H1 (cell line): Measurements from ENCODE around the gene PIGBOS1. TPM values are rescaled to one million over a fixed set of nuclear protein-coding genes. Genes with fewer than 3 reads are reported as not detected.

Source experiments
- CTCF ChIA-PET: fragments of 300-600 bp; sonication (Branson Sonifier 250); formaldehyde crosslinking; loops from one replicate; lab custom pipeline; 2021; ENCODE audit not compliant: partially characterized antibody; lab: Charles Lee
- POLR2A ChIA-PET: fragments of 300-600 bp; sonication (Branson Sonifier 250); formaldehyde crosslinking; loops from one replicate; lab custom pipeline; 2021; ENCODE audit warnings: inconsistent platforms; ENCODE audit not compliant: partially characterized antibody; lab: Charles Lee
- DNase-seq, 2 experiments: peaks; one replicate each; pipeline versions ENCODE4 v3.0.0 to v3.0.0-alpha.2; 2010 to 2022; ENCODE audit warnings: low spot score in 2 of 2, low read depth in 1 of 2, mixed read lengths in 1 of 2
- FAIRE-seq: peaks from 2 replicates; lab custom pipeline; 2011; peaks lifted over from hg19 to GRCh38; lab: Jason Lieb, UNC
- H2AFZ ChIP-seq: 2 replicates; pipeline ENCODE4 v1.8.1; 2012; ENCODE audit warnings: low read length, inconsistent platforms
- H2AK5ac ChIP-seq: 2 replicates; pipeline ENCODE4 v1.6.1; 2013; ENCODE audit warnings: low read depth, low read length
- H2BK120ac ChIP-seq: replicated peaks from 2 replicates; pipeline ENCODE3; 2013; ENCODE audit warnings: low read depth, low read length, inconsistent platforms
- H2BK12ac ChIP-seq: 2 replicates; pipeline ENCODE4 v1.6.1; 2013; ENCODE audit warnings: low read depth, low read length
- H2BK15ac ChIP-seq: 2 replicates; pipeline ENCODE4 v1.6.1; 2013; ENCODE audit warnings: low read length
- H2BK20ac ChIP-seq: 2 replicates; pipeline ENCODE4 v1.6.1; 2013; ENCODE audit warnings: low read length
- H2BK5ac ChIP-seq: 2 replicates; pipeline ENCODE4 v1.6.1; 2013; ENCODE audit warnings: low read depth, low read length
- H3K14ac ChIP-seq: 2 replicates; pipeline ENCODE4 v1.6.1; 2013; ENCODE audit warnings: inconsistent platforms; ENCODE audit not compliant: insufficient read length
- H3K18ac ChIP-seq: 2 replicates; pipeline ENCODE4 v1.6.1; 2013; ENCODE audit warnings: low read length; ENCODE audit errors: extremely low read depth
- H3K23ac ChIP-seq: 2 replicates; pipeline ENCODE4 v1.6.1; 2013; ENCODE audit warnings: inconsistent platforms; ENCODE audit not compliant: insufficient read length
- H3K23me2 ChIP-seq: 2 replicates; pipeline ENCODE4 v1.6.1; 2013; ENCODE audit warnings: low read depth, low read length
- H3K27ac ChIP-seq: 2 replicates; pipeline ENCODE4 v1.6.1; 2011; ENCODE audit warnings: low read depth, low read length, inconsistent platforms
- H3K27me3 ChIP-seq, 4 experiments: replicated peaks in 1 of 4; 1 replicate in 1 of 4; 2 replicates in 3 of 4; pipeline versions ENCODE4 v1.6.1 to v1.8.1; 2011 to 2013; ENCODE audit warnings: low read length in 3 of 4, mild to moderate bottlenecking in 3 of 4, inconsistent platforms in 2 of 4, mixed read lengths in 2 of 4, moderate library complexity in 1 of 4; ENCODE audit not compliant: control insufficient read depth in 3 of 4, insufficient read depth in 3 of 4; ENCODE audit errors: extremely low read depth in 1 of 4
- H3K36me3 ChIP-seq, 4 experiments: 2 replicates each; pipeline versions ENCODE4 v1.6.1 to v1.8.1; 2011 to 2013; ENCODE audit warnings: mild to moderate bottlenecking in 4 of 4, low read length in 3 of 4, moderate library complexity in 2 of 4, control low read depth in 1 of 4, inconsistent platforms in 1 of 4; ENCODE audit not compliant: insufficient read depth in 4 of 4, control insufficient read depth in 2 of 4
- H3K4ac ChIP-seq: replicated peaks from 2 replicates; pipeline ENCODE3; 2013; ENCODE audit warnings: low read length, low read depth, mixed read lengths, inconsistent platforms; ENCODE audit not compliant: insufficient read length
- H3K4me1 ChIP-seq, 4 experiments: replicated peaks in 1 of 4; 1 replicate in 1 of 4; 2 replicates in 3 of 4; pipeline versions ENCODE4 v1.6.1 to v1.8.1; 2011 to 2013; ENCODE audit warnings: low read length in 3 of 4, inconsistent platforms in 2 of 4, mixed read lengths in 1 of 4; ENCODE audit not compliant: insufficient read depth in 4 of 4, control insufficient read depth in 3 of 4
- H3K4me2 ChIP-seq, 2 experiments: 2 replicates each; pipeline versions ENCODE4 v1.6.1 to v1.8.1; 2011 to 2013; ENCODE audit warnings: low read depth in 2 of 2, low read length in 2 of 2, control low read depth in 1 of 2, inconsistent platforms in 1 of 2, mild to moderate bottlenecking in 1 of 2; ENCODE audit not compliant: insufficient read depth in 1 of 2
- H3K4me3 ChIP-seq, 4 experiments: fragments of 200-600, 300-600 bp in 1 of 4; sonication (generic), shearing (Covaris generic), sonication (Bioruptor Twin) in 1 of 4; 2 replicates each; pipeline versions ENCODE4 v1.5.1 to v1.8.1; 2011 to 2016; ENCODE audit warnings: low read length in 4 of 4, low read depth in 3 of 4, control low read depth in 2 of 4, inconsistent platforms in 2 of 4, mild to moderate bottlenecking in 2 of 4, mixed read lengths in 1 of 4, moderate library complexity in 1 of 4; ENCODE audit not compliant: insufficient read depth in 2 of 4; ENCODE audit errors: extremely low read depth in 1 of 4
- H3K56ac ChIP-seq: replicated peaks from 2 replicates; pipeline ENCODE3; 2013; ENCODE audit warnings: low read depth, mild to moderate bottlenecking, mixed read lengths, low read length, inconsistent platforms; ENCODE audit not compliant: insufficient read length
- H3K79me1 ChIP-seq: 2 replicates; pipeline ENCODE4 v1.6.1; 2013; ENCODE audit warnings: low read depth, low read length, control low read depth
- H3K79me2 ChIP-seq, 2 experiments: 2 replicates each; pipeline versions ENCODE4 v1.6.1 to v1.8.1; 2012 to 2013; ENCODE audit warnings: low read length in 2 of 2, mild to moderate bottlenecking in 2 of 2, inconsistent platforms in 1 of 2; ENCODE audit not compliant: insufficient read depth in 2 of 2, control insufficient read depth in 1 of 2
- H3K9ac ChIP-seq, 4 experiments: replicated peaks in 1 of 4; 1 replicate in 1 of 4; 2 replicates in 3 of 4; pipeline versions ENCODE4 v1.6.1 to v1.8.1; 2011 to 2013; ENCODE audit warnings: low read depth in 3 of 4, low read length in 3 of 4, control low read depth in 2 of 4, mild to moderate bottlenecking in 2 of 4, moderate library complexity in 2 of 4, inconsistent platforms in 1 of 4; ENCODE audit errors: extremely low read depth in 1 of 4
- H3K9me3 ChIP-seq, 2 experiments: 2 replicates each; pipeline versions ENCODE4 v1.6.1 to v1.8.1; 2012 to 2013; ENCODE audit warnings: mild to moderate bottlenecking in 2 of 2, moderate library complexity in 2 of 2, control low read depth in 1 of 2, inconsistent platforms in 1 of 2, low read depth in 1 of 2, low read length in 1 of 2, mixed read lengths in 1 of 2; ENCODE audit not compliant: insufficient read depth in 2 of 2
- H4K20me1 ChIP-seq, 2 experiments: replicated peaks in 1 of 2; 2 replicates each; pipeline versions ENCODE3 to v1.8.1; 2011 to 2013; ENCODE audit warnings: inconsistent platforms in 2 of 2, low read length in 2 of 2, mild to moderate bottlenecking in 1 of 2; ENCODE audit not compliant: insufficient read depth in 2 of 2, control insufficient read depth in 1 of 2
- H4K5ac ChIP-seq: 2 replicates; pipeline ENCODE4 v1.6.1; 2013; ENCODE audit warnings: low read length, low read depth, mixed read lengths, inconsistent platforms; ENCODE audit not compliant: insufficient read length
- H4K8ac ChIP-seq: 2 replicates; pipeline ENCODE4 v1.8.0; 2013; ENCODE audit warnings: mild to moderate bottlenecking, moderate library complexity, low read length, inconsistent platforms; ENCODE audit not compliant: insufficient read depth; ENCODE audit errors: extremely low read depth
- H4K91ac ChIP-seq: replicated peaks from 2 replicates; pipeline ENCODE3; 2013; ENCODE audit warnings: low read length, mixed read lengths, inconsistent platforms; ENCODE audit not compliant: insufficient read length
- ASH2L ChIP-seq: fragments of 200-600, 300-600 bp; sonication (generic); IDR thresholded peaks from one replicate; pipeline ENCODE4 v1.7.1; 2017; ENCODE audit warnings: low read length
- POLR2A ChIP-seq, 2 experiments: IDR thresholded peaks; 1 replicate in 1 of 2; 2 replicates in 1 of 2; pipeline ENCODE4 v1.6.1; 2011; ENCODE audit warnings: low read depth in 2 of 2, low read length in 2 of 2, mild to moderate bottlenecking in 2 of 2; ENCODE audit errors: control extremely low read depth in 1 of 2
- RBBP5 ChIP-seq: IDR thresholded peaks from 2 replicates; pipeline ENCODE4 v1.7.1; 2012; ENCODE audit warnings: low read depth, mild to moderate bottlenecking, inconsistent platforms, low read length, moderate library complexity, borderline replicate concordance
- SIN3A ChIP-seq, 2 experiments: IDR thresholded peaks in 1 of 2; conservative IDR thresholded peaks in 1 of 2; 2 replicates each; pipeline ENCODE4 v1.6.1; 2011 to 2012; ENCODE audit warnings: low read length in 2 of 2, improper control_type of control experiment in 1 of 2, low read depth in 1 of 2, mild to moderate bottlenecking in 1 of 2
- TEAD4 ChIP-seq: IDR thresholded peaks from 2 replicates; pipeline ENCODE4 v1.6.1; 2012; ENCODE audit warnings: low read depth, low read length, inconsistent platforms, mixed read lengths
- WGBS, 2 experiments: shearing (Covaris generic) in 1 of 2; methylation state at CpG; one replicate each; pipeline versions ENCODE4 v1.1.6 to v1.1.7; 2013 to 2015; ENCODE audit warnings: low lambda C conversion rate in 2 of 2, mixed read lengths in 2 of 2, inconsistent platforms in 1 of 2, low coverage in 1 of 2, missing lambda C conversion rate in 1 of 2; ENCODE audit not compliant: insufficient replicate concordance in 2 of 2, insufficient coverage in 1 of 2, insufficient read length in 1 of 2; ENCODE audit errors: extremely low coverage in 1 of 2, missing lambda C conversion rate in 1 of 2; 5-methylcytosine and 5-hydroxymethylcytosine counted together
- long read RNA-seq, 2 experiments: library from RNA in 1 of 2; library from capped mRNA in 1 of 2; stranded (forward); transcript quantifications; one replicate each; pipeline ENCODE4 v2.0.0, GENCODE V29; 2021; ENCODE audit warnings: inconsistent platforms in 1 of 2
- polyA minus RNA-seq, 3 experiments: library from RNA; depleted of rRNA, polyadenylated mRNA; stranded (reverse); fragments of >200 nt; gene quantifications; 1 replicate in 2 of 3; 2 replicates in 1 of 3; pipeline ENCODE4 v1.2.3, GENCODE V29; 2011
- polyA plus RNA-seq, 7 experiments: library from polyadenylated mRNA; depleted of rRNA in 3 of 7; stranded (reverse) in 5 of 7; unstranded in 2 of 7; fragments of >200 nt in 5 of 7; fragments of 200-250 nt in 2 of 7; gene quantifications; 1 replicate in 5 of 7; 2 replicates in 1 of 7; 4 replicates in 1 of 7; pipeline versions ENCODE4 v1.2.1 to v1.2.3, GENCODE V29; 2011 to 2013; ENCODE audit warnings: missing spikeins in 2 of 7, mixed read lengths in 2 of 7
- total RNA-seq: library from RNA; stranded (reverse); fragmentation: NEBNext Ultra II Directional; extraction: Animal tissue kit (Norgen Biotek cat#: 25700); gene quantifications from 2 replicates; pipeline ENCODE4 v1.2.1, GENCODE V29; 2021
- TF ChIP-seq, protein P1 (sequence below): IDR thresholded peaks from 2 replicates; pipeline ENCODE4 v1.6.1; 2012; ENCODE audit warnings: inconsistent platforms

The PIGBOS1 gene, protein sequence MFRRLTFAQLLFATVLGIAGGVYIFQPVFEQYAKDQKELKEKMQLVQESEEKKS
- total RNA-seq (7.8 and 9.0 TPM in 2 replicates), polyA plus RNA-seq (2011; rRNA removed) (12.3 and 16.7 TPM in 2 replicates), polyA minus RNA-seq (2011; rRNA and poly(A)+ RNA removed) (1.5 and 1.8 TPM in 2 replicates)
- polyA plus RNA-seq (2011; cell fraction: cytosol; rRNA removed) = 23.1 TPM
- polyA plus RNA-seq (2011; cell fraction: nucleus; rRNA removed) = 2.9 TPM
- 8.2 to 12.1 TPM (median 10.4 TPM) in 4 replicates for polyA plus RNA-seq (2012, experiment 1 of 2)
- 14.4 TPM for polyA plus RNA-seq (2012, experiment 2 of 2)
- 11.5 TPM for polyA plus RNA-seq (2013, experiment 1 of 2)
- 11.5 TPM for polyA plus RNA-seq (2013, experiment 2 of 2)
- 2.8 TPM for polyA minus RNA-seq (2011; cell fraction: cytosol; rRNA and poly(A)+ RNA removed)
- 3.4 TPM for polyA minus RNA-seq (2011; cell fraction: nucleus; rRNA and poly(A)+ RNA removed)
- long read RNA-seq, experiment 1, transcript PIGBOS1-203 (2 exons, 801 nt) = major isoform, 5 of 7 reads
- long read RNA-seq, experiment 1, partial matches to known transcripts = 0 of 7 reads
- long read RNA-seq, experiment 1, other reads (novel, unspliced or antisense) = 0 of 7 reads
- long read RNA-seq, experiment 2, transcript PIGBOS1-201 (2 exons, 866 nt) = minor isoform, 6 of 19 reads
- long read RNA-seq, experiment 2, transcript PIGBOS1-203 (2 exons, 801 nt) = major isoform, 12 of 19 reads
- long read RNA-seq, experiment 2, partial matches to known transcripts = 0 of 19 reads
- long read RNA-seq, experiment 2, other reads (novel, unspliced or antisense) = 1 of 19 reads

DNA sequence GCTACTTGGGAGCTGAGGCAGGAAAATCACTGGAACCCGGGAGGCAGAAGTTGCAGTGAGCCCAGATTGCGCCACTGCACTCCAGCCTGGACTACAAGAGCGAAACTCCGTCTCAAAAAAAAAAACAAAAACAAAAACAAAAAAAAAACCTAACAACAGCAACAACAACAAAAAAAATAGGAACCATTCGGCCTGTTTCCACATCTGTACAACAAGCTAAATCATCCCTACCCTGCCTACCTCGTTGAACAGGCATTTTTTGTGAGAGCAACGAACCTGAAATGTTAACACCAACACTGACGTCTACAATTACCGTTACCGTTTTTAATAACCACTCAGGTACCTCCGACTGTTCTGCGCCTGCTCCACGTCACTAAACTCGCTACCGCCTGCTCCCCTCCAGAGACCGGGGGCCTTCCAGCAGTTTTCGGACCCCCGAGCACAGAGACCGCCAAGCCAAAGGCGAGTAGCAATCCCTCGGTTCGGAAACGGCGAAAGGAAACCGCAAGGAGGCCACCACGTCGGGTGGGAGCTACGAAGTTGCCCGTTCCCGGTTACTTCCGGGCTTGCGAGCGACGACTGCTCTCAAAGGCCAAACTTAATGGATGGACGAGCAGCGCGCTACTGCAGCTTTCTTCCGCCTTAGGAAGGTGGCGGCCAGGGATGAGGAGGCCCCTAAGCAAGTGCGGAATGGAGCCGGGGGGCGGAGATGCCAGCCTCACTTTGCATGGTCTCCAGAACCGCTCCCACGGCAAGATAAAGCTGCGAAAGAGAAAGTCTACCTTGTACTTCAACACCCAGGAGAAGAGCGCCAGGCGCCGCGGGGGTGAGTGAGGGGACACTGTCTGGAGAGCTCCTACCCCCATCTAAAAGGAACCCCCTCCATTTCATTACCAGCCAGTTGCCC, at the start of gene PIGBOS1, which contains the start of gene PIGB:
Gene PIGBOS1, minus strand, starts transcription at position 536 of the 907 bp plus-strand sequence. CDS start 1,331 bp downstream, outside the sequence.
Gene PIGB, plus strand, starts transcription at position 635 of the 907 bp plus-strand sequence. Its CDS starts 29 bp downstream, at position 664.
- no peak for FAIRE-seq
- Histone ChIP-seq H3K23me2 (peaks cover 2% of the 10 kb centered on the region; the same call in 1 of the 2 replicates), H2BK20ac (no peak within 1 kb of the TSS), H3K79me1 (no peaks in the 10 kb centered on the region), H3K27me3 (no peaks in the 10 kb centered on the region), H3K23ac (no peak within 1 kb of the TSS), H3K79me2 (peaks cover 0 to 3% of the 10 kb centered on the region in 2 experiments; a peak in 1 of 4 replicates), H3K9me3 (no peaks in the 10 kb centered on the region), H4K5ac (peak within 1 kb of the TSS; percentile 84), H2BK12ac (peak within 1 kb of the TSS; percentile 76; the same call in 1 of the 2 replicates), H4K8ac (peak within 1 kb of the TSS; percentile 93; the same call in 1 of the 2 replicates), H2BK120ac (no peak within 1 kb of the TSS), H3K9ac (peak within 1 kb of the TSS; percentile 75 to 82 (median 78)), H2BK5ac (peak within 1 kb of the TSS; percentile 57), H3K4me2 (peak within 1 kb of the TSS; percentile 73 to 81), H3K4ac (no peak within 1 kb of the TSS), H4K91ac (peak within 1 kb of the TSS; percentile 63), H2AK5ac (no peak within 1 kb of the TSS), H3K56ac (no peak within 1 kb of the TSS), H2BK15ac (no peak within 1 kb of the TSS), H3K14ac (no peak within 1 kb of the TSS), H3K27ac (peak within 1 kb of the TSS; percentile 74), H2AFZ (peak within 1 kb of the TSS; percentile 78), H4K20me1 (no peaks in the 10 kb centered on the region), H3K4me1 (peaks cover 0 to 2% (median 0%) of the 10 kb centered on the region in 4 experiments; a peak in 1 of 7 replicates), H3K4me3 (peak within 1 kb of the TSS; percentile 75 to 88 (median 82)), H3K36me3 (no peaks in the 10 kb centered on the region), H3K18ac (peak within 1 kb of the TSS; percentile 73; the same call in 1 of the 2 replicates)
- ChIA-PET CTCF (interaction anchor here (0.6 to 2.1 kb wide), 5 partner anchors 14 to 234 kb away, joined by 3 to 10 read pairs (median 4); partner anchors contain the start of genes CCPG1 and PIERCE2), POLR2A (interaction anchor here (0.7 to 1.7 kb wide), 12 partner anchors 10 to 680 kb away, joined by 3 to 5 read pairs (median 3); partner anchors contain the start of genes CCPG1, PIERCE2 and RSL24D1)
- peak; percentile 74 to 83 for DNase-seq
- WGBS, 2 experiments = 8% methylated on average over 47 of the region's 49 CpGs; no CpG with 5 or more reads in 1 of the 2 experiments
- peak; percentile 34 to 78 for TF ChIP-seq POLR2A (IDR thresholded peaks at IDR 0.05; ENCODE audit: control extremely low read depth in 1 of 2, low read depth in 2 of 2, low read length in 2 of 2)
- TF ChIP-seq TEAD4 = 0 out of 2 replicates have a peak, but pooled peaks have one; percentile 40
- TF ChIP-seq, protein P1, sequence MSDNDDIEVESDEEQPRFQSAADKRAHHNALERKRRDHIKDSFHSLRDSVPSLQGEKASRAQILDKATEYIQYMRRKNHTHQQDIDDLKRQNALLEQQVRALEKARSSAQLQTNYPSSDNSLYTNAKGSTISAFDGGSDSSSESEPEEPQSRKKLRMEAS = peak; percentile 49
- TF ChIP-seq ASH2L = peak; percentile 97
- TF ChIP-seq SIN3A (conservative IDR thresholded peaks at IDR 0.05 in 1 of 2, IDR thresholded peaks at IDR 0.05 in 1 of 2; ENCODE audit: low read depth in 1 of 2, low read length in 2 of 2) = peak; percentile 51 to 87; a peak in 2 of 4 replicates
- peak; percentile 75; the same call in 1 of the 2 replicates for TF ChIP-seq RBBP5
